DMS 273 (cell line): Measurements from ENCODE around the gene ROR2.
"Not testable (repeated sequence)": the region's sequence is repeated elsewhere in the genome, so short reads cannot be mapped to it uniquely, and the experiment has no call there.

ENCODE experiments used
- DNase-seq: peaks from one replicate; lab custom pipeline; 2025; ENCODE audit not compliant: unreplicated experiment; lab: John Stamatoyannopoulos, UW

Gene ROR2

GRCh38 chr9:91924090-91924489 is 25.9 kb downstream of the ROR2 start:
- DNase-seq, result no peak

- no peak for DNase-seq
Observed at GRCh38 chr9:91923145-91923544, 26.9 kb downstream of the ROR2 start.

GRCh38 chr9:91921371-91921770 is 28.7 kb downstream of the ROR2 start:
- no peak for DNase-seq

GRCh38 chr9:91920630-91921350 is 29.2 kb downstream of the ROR2 start:
- no peak for DNase-seq

GRCh38 chr9:91919621-91920020 is 30.4 kb downstream of the ROR2 start:
- DNase-seq, result no peak

- no peak for DNase-seq
Observed at GRCh38 chr9:91917436-91917835, 32.6 kb downstream of the ROR2 start.

GRCh38 chr9:91915524-91916263 is 34.3 kb downstream of the ROR2 start:
- no peak for DNase-seq

GRCh38 chr9:91914937-91915336 is 35.1 kb downstream of the ROR2 start:
- DNase-seq, result no peak

- DNase-seq, result no peak
Observed at GRCh38 chr9:91914404-91914803, 35.6 kb downstream of the ROR2 start.

- DNase-seq, result no peak
Observed at GRCh38 chr9:91913986-91914385, 36.0 kb downstream of the ROR2 start.

GRCh38 chr9:91913096-91913495 is 36.9 kb downstream of the ROR2 start:
- DNase-seq, result no peak

GRCh38 chr9:91911657-91912056 is 38.4 kb downstream of the ROR2 start:
- DNase-seq, result no peak

GRCh38 chr9:91909256-91909655 is 40.8 kb downstream of the ROR2 start:
- DNase-seq, result not testable (repeated sequence)

GRCh38 chr9:91908746-91909145 is 41.3 kb downstream of the ROR2 start:
- no peak for DNase-seq

- DNase-seq, result no peak
Observed at GRCh38 chr9:91908293-91908623, 41.8 kb downstream of the ROR2 start.

GRCh38 chr9:91907484-91908292 is 42.3 kb downstream of the ROR2 start:
- no peak for DNase-seq

GRCh38 chr9:91905991-91906469 is 44.0 kb downstream of the ROR2 start:
- DNase-seq, result no peak

- DNase-seq, result no peak
Observed at GRCh38 chr9:91905237-91905650, 44.8 kb downstream of the ROR2 start.

GRCh38 chr9:91904588-91905236 is 45.3 kb downstream of the ROR2 start:
- DNase-seq, result no peak

GRCh38 chr9:91903126-91903911 is 46.7 kb downstream of the ROR2 start:
- DNase-seq, result no peak
